Stimulated activated CD4-positive, alpha-beta T cell treated with anti-CD3 and anti-CD28 coated beads, Interleukin-2, amount 100 ng/mL, for 48 hours (primary cell): ENCODE data around the gene SMIM29.

Experiments
- DNase-seq, 2 donors: peaks; one replicate each; pipeline ENCODE4 v3.0.0-alpha.2; 2020

Gene SMIM29

GRCh38 chr6:34239893-34240292, 8.9 kb downstream of the SMIM29 start:
- no peak for DNase-seq

- DNase-seq, result no peak
Observed at GRCh38 chr6:34239500-34239825, 9.3 kb downstream of the SMIM29 start.

GRCh38 chr6:34238585-34239499, 10.0 kb downstream of the SMIM29 start:
- no peak for DNase-seq

GRCh38 chr6:34237722-34238584, 10.9 kb downstream of the SMIM29 start:
- peak; percentile 59 to 71 for DNase-seq

GRCh38 chr6:34237316-34237721, 11.5 kb downstream of the SMIM29 start:
- no peak for DNase-seq

- peak; percentile 84 to 87 for DNase-seq
Observed at GRCh38 chr6:34236443-34237315, 12.1 kb downstream of the SMIM29 start, which contains the start of gene HMGA1. Gene HMGA1 (plus strand): TSS chr6:34236873. CDS start chr6:34240781, 3,908 bp downstream.

GRCh38 chr6:34236131-34236442, 12.7 kb downstream of the SMIM29 start:
- DNase-seq, result no peak

GRCh38 chr6:34235307-34236130, 13.3 kb downstream of the SMIM29 start:
- DNase-seq, result peak; percentile 54 to 59

- no peak for DNase-seq
Observed at GRCh38 chr6:34234667-34235306, 14.0 kb downstream of the SMIM29 start.

- DNase-seq, result no peak
Observed at GRCh38 chr6:34233867-34234266, 14.9 kb downstream of the SMIM29 start.

GRCh38 chr6:34232901-34233300, 15.9 kb downstream of the SMIM29 start:
- DNase-seq, result no peak

GRCh38 chr6:34231566-34232336, 17.1 kb downstream of the SMIM29 start:
- no peak for DNase-seq

GRCh38 chr6:34230653-34231371, 18.0 kb downstream of the SMIM29 start:
- no peak for DNase-seq

GRCh38 chr6:34229877-34230276, 18.9 kb downstream of the SMIM29 start:
- no peak for DNase-seq

GRCh38 chr6:34227761-34228421, 20.9 kb downstream of the SMIM29 start:
- DNase-seq, result no peak

GRCh38 chr6:34226731-34227586, 21.8 kb downstream of the SMIM29 start:
- no peak for DNase-seq

GRCh38 chr6:34226066-34226465, 22.7 kb downstream of the SMIM29 start:
- no peak for DNase-seq

GRCh38 chr6:34225551-34225950, 23.3 kb downstream of the SMIM29 start:
- no peak for DNase-seq
